ENCODE data around the gene NR5A2. TPM values are rescaled to one million over a fixed set of nuclear protein-coding genes. Genes with fewer than 3 reads are reported as not detected.

Gene NR5A2
- total RNA-seq, 2 donors from 2014 or later: 45.5 to 65.9 TPM

DNA sequence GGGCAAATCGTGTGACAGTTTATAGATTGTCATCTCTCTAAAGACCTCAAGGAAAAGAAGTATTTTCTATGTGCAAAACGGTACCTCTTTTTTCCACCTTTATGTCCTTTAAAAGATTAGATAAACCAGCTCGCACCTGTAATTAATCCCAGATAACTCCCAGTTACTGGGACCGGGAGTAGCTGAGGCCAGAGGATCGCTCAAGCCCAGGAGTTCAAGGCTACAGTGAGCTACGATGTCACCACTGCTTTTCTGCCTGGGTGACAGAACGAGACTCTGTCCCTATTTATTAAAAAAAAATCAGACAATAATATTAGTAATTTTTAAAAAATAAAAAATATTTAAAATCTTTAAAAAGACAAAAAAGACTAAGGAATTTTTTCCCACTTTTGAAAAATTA, 141.4 kb downstream of the NR5A2 start:
- H3K27me3 ChIP-seq: no peaks in the 10 kb centered on the region
- H3K4me3 ChIP-seq: no peak overlapping the region
- no peaks in the 10 kb centered on the region for H3K36me3 ChIP-seq
- no peak for TF ChIP-seq CTCF (IDR thresholded peaks at IDR 0.05)
- H3K27ac ChIP-seq: no peak overlapping the region
- no peaks in the 10 kb centered on the region for H3K4me1 ChIP-seq
- H3K9me3 ChIP-seq: no peaks in the 10 kb centered on the region
- DNase-seq: no peak
- H3K9ac ChIP-seq (ENCODE audit: low read depth in 2 of 2, low read length in 2 of 2): no peak overlapping the region
- intact Hi-C loops (cut with DNase I): no loop called here

- no peak overlapping the region for H3K4me3 ChIP-seq
- no peak overlapping the region for H3K9ac ChIP-seq (ENCODE audit: low read depth in 2 of 2, low read length in 2 of 2)
- no peaks in the 10 kb centered on the region for H3K36me3 ChIP-seq
- H3K9me3 ChIP-seq: no peaks in the 10 kb centered on the region
- H3K27me3 ChIP-seq: no peaks in the 10 kb centered on the region
- no peaks in the 10 kb centered on the region for H3K4me1 ChIP-seq
- intact Hi-C loops (cut with DNase I): no loop called here
- H3K27ac ChIP-seq: no peak overlapping the region
- DNase-seq: no peak
- no peak for TF ChIP-seq CTCF (IDR thresholded peaks at IDR 0.05)
Observed at GRCh38 chr1:200172311-200172710, 144.8 kb downstream of the NR5A2 start.

GRCh38 chr1:200173097-200173618, 145.6 kb downstream of the NR5A2 start:
- Histone ChIP-seq H3K36me3 (no peaks in the 10 kb centered on the region), H3K9me3 (no peaks in the 10 kb centered on the region), H3K4me3 (no peak overlapping the region), H3K27me3 (no peaks in the 10 kb centered on the region), H3K9ac (ENCODE audit: low read depth in 2 of 2, low read length in 2 of 2) (no peak overlapping the region), H3K4me1 (no peaks in the 10 kb centered on the region), H3K27ac (no peak overlapping the region)
- intact Hi-C loops (cut with DNase I): no loop called here
- TF ChIP-seq CTCF (IDR thresholded peaks at IDR 0.05): no peak
- DNase-seq: no peak

- Histone ChIP-seq H3K27me3 (no peaks in the 10 kb centered on the region), H3K9ac (ENCODE audit: low read depth in 2 of 2, low read length in 2 of 2) (no peak overlapping the region), H3K4me3 (no peak overlapping the region), H3K4me1 (no peaks in the 10 kb centered on the region), H3K27ac (no peak overlapping the region), H3K9me3 (no peaks in the 10 kb centered on the region), H3K36me3 (no peaks in the 10 kb centered on the region)
- no peak for TF ChIP-seq CTCF (IDR thresholded peaks at IDR 0.05)
- intact Hi-C loops (cut with DNase I): no loop called here
- no peak for DNase-seq
Observed at GRCh38 chr1:200174525-200175295, 147.2 kb downstream of the NR5A2 start.

- intact Hi-C loops (cut with DNase I): no loop called here
- no peak overlapping the region for H3K9ac ChIP-seq (ENCODE audit: low read depth in 2 of 2, low read length in 2 of 2)
- H3K36me3 ChIP-seq: no peaks in the 10 kb centered on the region
- H3K9me3 ChIP-seq: no peaks in the 10 kb centered on the region
- no peaks in the 10 kb centered on the region for H3K27me3 ChIP-seq
- no peak overlapping the region for H3K27ac ChIP-seq
- no peak for TF ChIP-seq CTCF (IDR thresholded peaks at IDR 0.05)
- no peaks in the 10 kb centered on the region for H3K4me1 ChIP-seq
- no peak overlapping the region for H3K4me3 ChIP-seq
- DNase-seq: no peak
Observed at GRCh38 chr1:200176181-200176580, 148.7 kb downstream of the NR5A2 start.

All from colonic mucosa (tissue), 4 donors.